ENCODE measurements around the gene ADARB2. TPM values are rescaled to one million over a fixed set of nuclear protein-coding genes. Genes with fewer than 3 reads are reported as not detected.

The ADARB2 gene
- total RNA-seq, 4 donors from 2014 or later = 1.3 to 5.4 (median 1.8) TPM

DNA sequence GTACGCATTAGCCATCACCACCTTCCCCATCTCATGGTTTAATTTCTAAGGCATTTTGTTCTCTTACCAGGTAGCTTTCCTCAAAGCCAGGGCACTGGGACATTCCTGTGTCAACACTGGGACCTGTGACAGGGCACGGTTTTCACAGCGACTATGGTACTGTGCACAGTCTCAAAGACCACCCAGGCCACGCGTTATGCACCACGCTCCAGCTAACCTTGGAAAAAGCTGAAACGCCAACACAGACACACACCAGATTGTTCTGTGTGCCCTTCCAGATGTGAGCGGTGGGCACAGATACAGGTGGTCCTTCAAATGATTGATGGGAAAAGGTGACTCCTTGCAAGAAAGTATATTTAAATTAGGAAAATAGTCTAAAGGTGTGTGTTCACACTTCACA, 343.8 kb downstream of the ADARB2 start:
- ATAC-seq = no peak
- Histone ChIP-seq H3K4me3 (no peak overlapping the region), H3K4me1 (no peaks in the 10 kb centered on the region), H3K9me3 (no peaks in the 10 kb centered on the region), H3K27me3 (peaks cover 5% of the 10 kb centered on the region), H3K27ac (no peak overlapping the region), H3K36me3 (no peaks in the 10 kb centered on the region)
- TF ChIP-seq POLR2AphosphoS5 (IDR thresholded peaks at IDR 0.05) = no peak
- TF ChIP-seq, protein P1, sequence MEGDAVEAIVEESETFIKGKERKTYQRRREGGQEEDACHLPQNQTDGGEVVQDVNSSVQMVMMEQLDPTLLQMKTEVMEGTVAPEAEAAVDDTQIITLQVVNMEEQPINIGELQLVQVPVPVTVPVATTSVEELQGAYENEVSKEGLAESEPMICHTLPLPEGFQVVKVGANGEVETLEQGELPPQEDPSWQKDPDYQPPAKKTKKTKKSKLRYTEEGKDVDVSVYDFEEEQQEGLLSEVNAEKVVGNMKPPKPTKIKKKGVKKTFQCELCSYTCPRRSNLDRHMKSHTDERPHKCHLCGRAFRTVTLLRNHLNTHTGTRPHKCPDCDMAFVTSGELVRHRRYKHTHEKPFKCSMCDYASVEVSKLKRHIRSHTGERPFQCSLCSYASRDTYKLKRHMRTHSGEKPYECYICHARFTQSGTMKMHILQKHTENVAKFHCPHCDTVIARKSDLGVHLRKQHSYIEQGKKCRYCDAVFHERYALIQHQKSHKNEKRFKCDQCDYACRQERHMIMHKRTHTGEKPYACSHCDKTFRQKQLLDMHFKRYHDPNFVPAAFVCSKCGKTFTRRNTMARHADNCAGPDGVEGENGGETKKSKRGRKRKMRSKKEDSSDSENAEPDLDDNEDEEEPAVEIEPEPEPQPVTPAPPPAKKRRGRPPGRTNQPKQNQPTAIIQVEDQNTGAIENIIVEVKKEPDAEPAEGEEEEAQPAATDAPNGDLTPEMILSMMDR (IDR thresholded peaks at IDR 0.05) = no peak
- no peak for TF ChIP-seq EP300 (IDR thresholded peaks at IDR 0.05)
- no peak for TF ChIP-seq POLR2A (IDR thresholded peaks at IDR 0.05)
- 96 to 100% methylated on average over 1 to 5 of the region's 8 CpGs for WGBS, 2 donors (ENCODE audit: low coverage in 1 of 2)

DNA sequence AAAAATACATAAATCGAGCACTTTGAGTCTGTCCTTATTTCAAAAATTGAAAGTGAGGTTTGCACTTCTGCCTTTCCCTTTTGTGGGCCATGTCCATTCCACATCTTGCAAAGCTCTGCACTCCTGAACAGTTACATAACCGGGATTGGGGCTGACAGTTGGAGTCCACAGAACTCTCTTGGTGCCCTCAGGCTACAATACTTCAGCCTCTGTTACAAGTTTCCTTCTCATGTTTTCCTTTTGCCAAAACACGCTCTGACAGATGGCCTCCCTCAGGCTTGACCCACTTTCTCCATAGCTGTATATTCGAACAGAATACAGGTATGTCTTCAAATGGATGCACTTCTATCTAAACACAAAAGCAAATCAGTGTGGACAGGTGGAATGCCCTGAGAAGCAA, 345.2 kb downstream of the ADARB2 start:
- no peaks in the 10 kb centered on the region for H3K27me3 ChIP-seq
- 66 to 67% methylated on average over 3 to 4 of the region's 4 CpGs for WGBS, 2 donors (ENCODE audit: low coverage in 1 of 2)
- ATAC-seq = no peak
- H3K9me3 ChIP-seq = no peaks in the 10 kb centered on the region
- H3K4me3 ChIP-seq = no peak overlapping the region
- TF ChIP-seq EP300 (IDR thresholded peaks at IDR 0.05) = no peak
- TF ChIP-seq, protein P1 (IDR thresholded peaks at IDR 0.05) = no peak
- TF ChIP-seq POLR2A (IDR thresholded peaks at IDR 0.05) = no peak
- TF ChIP-seq POLR2AphosphoS5 (IDR thresholded peaks at IDR 0.05) = no peak
- no peaks in the 10 kb centered on the region for H3K36me3 ChIP-seq
- H3K27ac ChIP-seq = no peak overlapping the region
- no peaks in the 10 kb centered on the region for H3K4me1 ChIP-seq

DNA sequence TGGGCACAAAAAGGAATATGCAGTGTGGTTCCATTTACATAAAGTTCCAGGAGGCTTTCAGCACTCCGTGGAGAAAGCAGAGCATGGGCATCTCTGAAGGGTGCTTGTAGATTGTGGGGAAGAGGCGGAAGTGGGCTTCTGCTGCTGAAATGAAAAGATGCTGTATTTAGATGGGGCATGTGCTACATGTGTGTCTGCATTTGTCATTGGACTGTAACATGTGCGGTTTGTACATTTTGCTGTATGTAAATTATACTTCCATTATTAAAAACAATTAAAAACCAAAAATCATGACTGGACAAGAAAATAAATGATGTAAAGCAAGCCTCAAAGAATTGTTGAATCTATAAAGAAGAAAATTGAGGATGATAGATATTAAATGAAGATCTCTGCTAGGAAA, 347.1 kb downstream of the ADARB2 start:
- no peaks in the 10 kb centered on the region for H3K4me1 ChIP-seq
- no peaks in the 10 kb centered on the region for H3K27me3 ChIP-seq
- H3K4me3 ChIP-seq = no peak overlapping the region
- H3K36me3 ChIP-seq = no peaks in the 10 kb centered on the region
- 65 to 72% methylated on average over 3 of the region's 3 CpGs for WGBS, 2 donors (ENCODE audit: low coverage in 1 of 2)
- no peak overlapping the region for H3K27ac ChIP-seq
- TF ChIP-seq, protein P1 (IDR thresholded peaks at IDR 0.05) = no peak
- TF ChIP-seq POLR2AphosphoS5 (IDR thresholded peaks at IDR 0.05) (no peak), EP300 (IDR thresholded peaks at IDR 0.05) (no peak), POLR2A (IDR thresholded peaks at IDR 0.05) (no peak)
- H3K9me3 ChIP-seq = peaks cover 0 to 9% (median 0%) of the 10 kb centered on the region in 3 donors
- ATAC-seq = no peak

DNA sequence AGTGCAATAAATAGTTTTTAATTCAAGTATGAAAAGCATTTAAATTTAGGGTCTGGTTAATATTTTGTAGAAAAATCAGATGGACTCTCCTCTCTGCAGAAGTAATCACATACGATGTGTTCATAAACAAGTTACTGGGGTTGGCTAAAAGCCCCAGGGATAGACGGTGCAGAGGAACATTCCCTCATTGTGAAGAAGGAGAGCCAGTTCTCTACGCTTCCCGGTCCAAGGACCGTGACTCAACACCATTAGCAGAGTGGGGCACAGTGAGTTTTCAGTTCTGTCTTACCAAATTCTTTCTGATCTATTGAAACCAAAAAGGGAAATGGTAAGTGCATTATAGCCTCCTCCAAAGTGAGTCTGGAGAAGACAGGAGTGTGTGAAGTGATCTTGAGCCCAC, 353.3 kb downstream of the ADARB2 start:
- no peaks in the 10 kb centered on the region for H3K36me3 ChIP-seq
- TF ChIP-seq EP300 (IDR thresholded peaks at IDR 0.05) = no peak
- TF ChIP-seq, protein P1 (IDR thresholded peaks at IDR 0.05) = no peak
- no peak for TF ChIP-seq POLR2AphosphoS5 (IDR thresholded peaks at IDR 0.05)
- TF ChIP-seq POLR2A (IDR thresholded peaks at IDR 0.05) = no peak
- WGBS, 2 donors (ENCODE audit: low coverage in 1 of 2) = 44 to 60% methylated on average over 5 of the region's 5 CpGs

DNA sequence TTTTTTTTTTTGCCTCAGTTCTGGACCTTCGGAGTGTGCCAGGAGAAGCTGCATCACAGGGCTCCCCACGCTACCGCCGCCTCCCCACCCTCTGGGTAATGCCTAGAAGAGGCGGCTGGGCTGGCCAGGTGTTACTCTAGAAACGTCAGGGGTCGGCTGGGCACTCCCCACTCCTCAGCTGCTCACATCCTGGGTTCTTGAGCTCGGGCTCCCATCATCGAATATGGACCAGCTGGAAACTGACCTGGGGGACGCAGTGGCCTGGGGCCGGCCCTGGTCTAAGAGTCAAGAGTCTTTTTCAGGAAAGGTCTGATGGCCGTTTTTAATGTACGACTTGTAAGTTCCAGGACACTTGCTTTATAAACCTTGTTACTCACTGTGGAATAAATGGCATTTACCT, 354.6 kb downstream of the ADARB2 start:
- Histone ChIP-seq H3K4me1 (peaks cover 0 to 6% (median 0%) of the 10 kb centered on the region in 3 donors), H3K9me3 (peaks cover 0 to 17% (median 0%) of the 10 kb centered on the region in 3 donors), H3K4me3 (no peak overlapping the region), H3K27me3 (peaks cover 60% of the 10 kb centered on the region), H3K36me3 (no peaks in the 10 kb centered on the region), H3K27ac (no peak overlapping the region)
- no peak for TF ChIP-seq EP300 (IDR thresholded peaks at IDR 0.05)
- TF ChIP-seq, protein P1 (IDR thresholded peaks at IDR 0.05) = no peak
- TF ChIP-seq POLR2A (IDR thresholded peaks at IDR 0.05) = no peak
- no peak for TF ChIP-seq POLR2AphosphoS5 (IDR thresholded peaks at IDR 0.05)
- WGBS, 2 donors (ENCODE audit: low coverage in 1 of 2) = 88% methylated on average over 7 of the region's 13 CpGs; no CpG with 5 or more reads in 1 of the 2 donors
- ATAC-seq = no peak

More for the DNA sequence above, 353.3 kb downstream of the ADARB2 start:
- H3K9me3 ChIP-seq = peaks cover 0 to 17% (median 0%) of the 10 kb centered on the region in 3 donors
- no peak overlapping the region for H3K27ac ChIP-seq
- no peak for ATAC-seq
- no peak overlapping the region for H3K4me3 ChIP-seq
- peaks cover 0 to 6% (median 0%) of the 10 kb centered on the region in 3 donors for H3K4me1 ChIP-seq
- peaks cover 47% of the 10 kb centered on the region for H3K27me3 ChIP-seq
